22Rv1 (cell line): ENCODE measurements around the gene GTF2H2C.
"Not testable (repeated sequence)": the region's sequence is repeated elsewhere in the genome, so short reads cannot be mapped to it uniquely, and the experiment has no call there.

Source experiments
- H3K27ac ChIP-seq: fragments of 450-650 bp; 2 replicates; pipeline ENCODE4 v1.5.1; 2017
- CTCF ChIP-seq: fragments of 450-650 bp; IDR thresholded peaks from 2 replicates; pipeline ENCODE4 v1.5.1; 2017; ENCODE audit warnings: mild to moderate bottlenecking
- ZFX ChIP-seq: fragments of 450-650 bp; IDR thresholded peaks from 2 replicates; pipeline ENCODE4 v1.6.1; 2017; ENCODE audit warnings: antibody characterized with exemption, borderline replicate concordance

GTF2H2C gene

GRCh38 chr5:69559908-69560330, at the start of gene GTF2H2C:
GTF2H2C (plus strand) TSS chr5:69560191; CDS start chr5:69565133, 4,942 bp downstream.
- H3K27ac ChIP-seq: not testable (repeated sequence)

GRCh38 chr5:69510694-69511093, 49.3 kb upstream of the GTF2H2C start:
- TF ChIP-seq CTCF (no peak), ZFX (no peak)
- no peak overlapping the region for H3K27ac ChIP-seq

- H3K27ac ChIP-seq: no peak overlapping the region
- TF ChIP-seq ZFX: no peak
- TF ChIP-seq CTCF: no peak
Measured at GRCh38 chr5:69512740-69513260, 47.2 kb upstream of the GTF2H2C start.

- H3K27ac ChIP-seq: not testable (repeated sequence)
Measured at GRCh38 chr5:69515570-69515969, 44.4 kb upstream of the GTF2H2C start.

- peak overlapping the region; percentile 72; the same call in 1 of the 2 replicates for H3K27ac ChIP-seq
- TF ChIP-seq ZFX (no peak), CTCF (no peak)
Measured at GRCh38 chr5:69516769-69517168, 43.2 kb upstream of the GTF2H2C start.

GRCh38 chr5:69517763-69518212, 42.2 kb upstream of the GTF2H2C start:
- H3K27ac ChIP-seq: peak overlapping the region; percentile 72
- TF ChIP-seq ZFX (no peak), CTCF (no peak)

GRCh38 chr5:69519285-69519684, 40.7 kb upstream of the GTF2H2C start:
- TF ChIP-seq ZFX (no peak), CTCF (no peak)
- H3K27ac ChIP-seq: peak overlapping the region; percentile 72

GRCh38 chr5:69522035-69522434, 38.0 kb upstream of the GTF2H2C start:
- TF ChIP-seq CTCF: no peak
- TF ChIP-seq ZFX: no peak
- H3K27ac ChIP-seq: peak overlapping the region; percentile 72; the same call in 1 of the 2 replicates
